ENCODE measurements around the gene ANXA10.

DNA sequence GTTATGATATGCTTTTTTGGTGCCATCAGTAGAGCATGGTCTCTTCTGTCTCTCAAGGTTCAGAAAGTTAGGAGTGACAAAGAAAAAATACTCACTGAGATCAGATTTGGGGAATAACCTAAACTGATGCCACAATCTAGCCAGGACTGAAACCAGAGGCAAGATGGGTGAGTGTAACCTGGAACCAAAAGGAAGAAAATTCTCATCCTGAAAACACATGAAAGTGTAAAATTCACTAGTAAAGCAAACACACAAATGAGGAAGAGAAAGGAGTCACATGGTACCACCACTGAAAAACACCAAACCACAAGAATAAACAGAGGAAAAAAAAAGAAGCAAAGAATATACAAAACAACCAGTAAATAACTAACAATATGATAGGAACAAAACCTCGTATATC, 96.4 kb downstream of the ANXA10 start:
- TF ChIP-seq, protein P1, sequence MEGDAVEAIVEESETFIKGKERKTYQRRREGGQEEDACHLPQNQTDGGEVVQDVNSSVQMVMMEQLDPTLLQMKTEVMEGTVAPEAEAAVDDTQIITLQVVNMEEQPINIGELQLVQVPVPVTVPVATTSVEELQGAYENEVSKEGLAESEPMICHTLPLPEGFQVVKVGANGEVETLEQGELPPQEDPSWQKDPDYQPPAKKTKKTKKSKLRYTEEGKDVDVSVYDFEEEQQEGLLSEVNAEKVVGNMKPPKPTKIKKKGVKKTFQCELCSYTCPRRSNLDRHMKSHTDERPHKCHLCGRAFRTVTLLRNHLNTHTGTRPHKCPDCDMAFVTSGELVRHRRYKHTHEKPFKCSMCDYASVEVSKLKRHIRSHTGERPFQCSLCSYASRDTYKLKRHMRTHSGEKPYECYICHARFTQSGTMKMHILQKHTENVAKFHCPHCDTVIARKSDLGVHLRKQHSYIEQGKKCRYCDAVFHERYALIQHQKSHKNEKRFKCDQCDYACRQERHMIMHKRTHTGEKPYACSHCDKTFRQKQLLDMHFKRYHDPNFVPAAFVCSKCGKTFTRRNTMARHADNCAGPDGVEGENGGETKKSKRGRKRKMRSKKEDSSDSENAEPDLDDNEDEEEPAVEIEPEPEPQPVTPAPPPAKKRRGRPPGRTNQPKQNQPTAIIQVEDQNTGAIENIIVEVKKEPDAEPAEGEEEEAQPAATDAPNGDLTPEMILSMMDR (conservative IDR thresholded peaks at IDR 0.05): no peak
- no peak for TF ChIP-seq ZFX (IDR thresholded peaks at IDR 0.05)
